Fibroblast of the aortic adventitia (primary cell): ENCODE results near the gene TBCB. TPM values are rescaled to one million over a fixed set of nuclear protein-coding genes. Genes with fewer than 3 reads are reported as not detected.

Experiments
- DNase-seq: peaks from one replicate; pipeline ENCODE4 v3.0.0-alpha.2; 2010; ENCODE audit warnings: low read depth
- H3K4me3 ChIP-seq: 2 replicates; pipeline ENCODE4 v1.5.1; 2011; ENCODE audit warnings: low read depth, mild to moderate bottlenecking, control low read depth, low read length, moderate library complexity
- CTCF ChIP-seq: IDR thresholded peaks from 2 replicates; pipeline ENCODE4 v1.5.1; 2011; ENCODE audit warnings: mild to moderate bottlenecking, low read length, control low read depth, inconsistent platforms; ENCODE audit not compliant: insufficient read depth
- total RNA-seq: library from RNA; depleted of rRNA; stranded (reverse); fragments of >200 nt; gene quantifications from 2 replicates; pipeline ENCODE4 v1.2.3, GENCODE V29; 2012; ENCODE audit warnings: low replicate concordance

The TBCB gene
- total RNA-seq, 1 donor, result 164 TPM

GRCh38 chr19:36136964-36137686, 21.9 kb downstream of the TBCB start:
- peak; percentile 72 for DNase-seq
- no peak overlapping the region for H3K4me3 ChIP-seq
- TF ChIP-seq CTCF, result no peak

GRCh38 chr19:36139120-36139472, 23.8 kb downstream of the TBCB start:
- DNase-seq, result no peak
- peak overlapping the region; percentile 94 for H3K4me3 ChIP-seq
- TF ChIP-seq CTCF, result no peak

GRCh38 chr19:36139473-36140303, 24.4 kb downstream of the TBCB start, which contains the start of gene CAPNS1:
CAPNS1 (plus strand) TSS chr19:36140066; CDS start chr19:36141012, 946 bp downstream.
- peak; percentile 94 for DNase-seq
- no peak for TF ChIP-seq CTCF
- peak within 1 kb of the TSS; percentile 94 for H3K4me3 ChIP-seq

- peak overlapping the region; percentile 94 for H3K4me3 ChIP-seq
- peak; percentile 42 for DNase-seq
- TF ChIP-seq CTCF, result no peak
Observed at GRCh38 chr19:36140304-36141038, 25.2 kb downstream of the TBCB start.

GRCh38 chr19:36141039-36141927, 26.0 kb downstream of the TBCB start:
- peak overlapping the region; percentile 94 for H3K4me3 ChIP-seq
- no peak for TF ChIP-seq CTCF
- DNase-seq, result peak; percentile 75

- no peak for TF ChIP-seq CTCF
- no peak for DNase-seq
- no peak overlapping the region for H3K4me3 ChIP-seq
Observed at GRCh38 chr19:36142046-36142445, 26.8 kb downstream of the TBCB start.
